Measurements from ENCODE around the gene ARHGEF17. TPM values are rescaled to one million over a fixed set of nuclear protein-coding genes. Genes with fewer than 3 reads are reported as not detected.
A peak's percentile ranks its signal among the peaks of the same experiment; 100 is the strongest.

The ARHGEF17 gene
- total and polyA plus RNA-seq, 5 donors = 34.0 to 53.8 (median 49.2) TPM

DNA sequence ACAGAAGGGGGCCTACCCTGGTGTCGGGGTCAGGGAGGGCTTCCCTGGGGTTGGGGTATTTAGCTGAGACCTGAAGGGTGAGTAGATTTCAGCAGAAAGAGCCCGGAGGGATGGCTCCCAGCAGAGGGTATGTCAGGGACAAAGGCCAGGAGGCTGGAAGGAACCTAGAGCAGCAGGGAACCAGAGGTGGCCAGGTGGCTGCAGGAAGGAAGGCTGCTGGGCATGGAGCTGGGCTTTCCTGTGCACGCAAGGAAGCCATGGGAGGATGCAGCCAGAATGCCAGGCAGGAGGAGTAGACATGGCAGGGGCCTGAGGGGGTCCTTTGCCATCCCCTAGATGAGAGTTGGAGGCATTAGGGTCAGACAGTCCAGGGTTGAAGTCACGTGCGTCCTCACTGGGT lies 40.8 kb downstream of the ARHGEF17 start:
- intact Hi-C loops (cut with DNase I) = no loop called here
- WGBS = 89% methylated on average over 5 of the region's 5 CpGs
- no peaks in the 10 kb centered on the region for H3K27me3 ChIP-seq (ENCODE audit: control insufficient read depth, insufficient read depth)
- no peak overlapping the region for H3K27ac ChIP-seq (ENCODE audit: low read length)
- H3K4me3 ChIP-seq (ENCODE audit: low read length) = no peak overlapping the region
- H3K4me1 ChIP-seq (ENCODE audit: control insufficient read depth, insufficient read depth, low read length) = no peaks in the 10 kb centered on the region
- no peak for DNase-seq
- ATAC-seq = no peak
- H3K9me3 ChIP-seq (ENCODE audit: control insufficient read depth, low read length) = no peaks in the 10 kb centered on the region

DNA sequence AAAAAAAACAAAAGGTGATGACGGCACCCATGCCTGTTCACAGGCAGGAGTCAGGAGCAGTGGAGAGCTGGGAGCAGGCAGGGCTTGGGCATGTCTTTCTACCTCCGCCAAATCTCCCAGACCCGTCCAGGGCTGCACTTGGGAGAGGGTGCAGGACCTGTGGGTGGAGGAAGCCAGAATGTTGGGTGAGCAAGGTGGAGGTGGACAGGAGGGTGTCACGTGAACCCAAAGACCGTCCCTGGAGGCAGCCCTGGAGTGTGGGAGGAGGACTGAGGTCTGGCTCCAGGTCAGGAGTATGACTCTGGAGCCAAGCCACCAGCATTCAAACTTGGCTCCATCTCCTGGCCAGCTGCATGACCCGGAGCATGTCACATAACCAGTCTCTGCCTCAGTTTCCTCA lies 41.6 kb downstream of the ARHGEF17 start:
- Histone ChIP-seq H3K27me3 (ENCODE audit: control insufficient read depth, insufficient read depth) (no peaks in the 10 kb centered on the region), H3K27ac (ENCODE audit: low read length) (no peak overlapping the region), H3K9me3 (ENCODE audit: control insufficient read depth, low read length) (no peaks in the 10 kb centered on the region), H3K4me1 (ENCODE audit: control insufficient read depth, insufficient read depth, low read length) (no peaks in the 10 kb centered on the region), H3K4me3 (ENCODE audit: low read length) (no peak overlapping the region)
- 63% methylated on average over 6 of the region's 6 CpGs for WGBS
- intact Hi-C loops (cut with DNase I) = loop anchor here in 2 of 4 donors (5.0 kb wide), 1 partner anchor 43 kb away; no protein-coding TSS in a partner anchor
- ATAC-seq (no peak), DNase-seq (no peak)

DNA sequence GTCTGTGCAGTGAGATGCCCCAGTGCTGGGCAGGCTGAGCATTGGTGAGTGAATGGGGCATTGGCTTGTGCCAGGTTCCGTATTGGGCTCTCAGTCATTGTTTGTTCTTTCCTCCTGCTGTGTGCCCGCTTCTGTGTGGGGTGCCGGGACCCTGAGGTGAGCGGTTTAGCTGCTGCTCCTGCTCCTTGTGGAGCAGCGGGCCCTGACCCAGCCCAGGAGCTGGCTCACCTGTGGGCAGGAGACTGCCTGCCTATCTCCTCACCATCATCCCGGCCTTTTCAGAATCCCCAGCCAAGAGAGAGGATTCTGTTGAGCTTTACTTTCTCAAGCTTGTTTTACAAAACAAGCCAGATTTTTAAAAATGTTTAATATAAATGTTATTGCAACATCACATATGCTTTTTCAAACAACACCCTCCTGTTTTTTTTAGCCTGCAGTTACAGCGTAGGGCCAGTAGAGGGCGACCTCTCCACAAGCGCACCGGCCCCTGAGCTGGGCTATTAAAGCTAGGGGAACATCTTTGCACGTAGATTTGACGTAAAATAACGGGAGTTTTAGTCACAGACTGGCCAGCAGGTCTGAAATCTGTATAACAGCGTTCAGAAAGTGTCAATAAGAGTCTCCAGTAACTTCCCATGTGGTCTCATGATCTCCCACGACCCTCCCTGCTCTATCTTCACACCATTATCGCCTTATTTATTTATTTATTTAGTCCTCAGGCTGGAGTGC lies 43.0 kb downstream of the ARHGEF17 start:
- Histone ChIP-seq H3K9me3 (ENCODE audit: control insufficient read depth, low read length) (no peaks in the 10 kb centered on the region), H3K27me3 (ENCODE audit: control insufficient read depth, insufficient read depth) (no peaks in the 10 kb centered on the region), H3K4me3 (ENCODE audit: low read length) (no peak overlapping the region), H3K27ac (ENCODE audit: low read length) (no peak overlapping the region), H3K4me1 (ENCODE audit: control insufficient read depth, insufficient read depth, low read length) (no peaks in the 10 kb centered on the region)
- ATAC-seq = peak; percentile 21 to 52
- WGBS = 25% methylated on average over 16 of the region's 16 CpGs
- DNase-seq = peak in 1 of 3 donors; percentile 51
- intact Hi-C loops (cut with DNase I) = loop anchor here in 2 of 4 donors (5.0 kb wide), 1 partner anchor 41 kb away; no protein-coding TSS in a partner anchor

DNA sequence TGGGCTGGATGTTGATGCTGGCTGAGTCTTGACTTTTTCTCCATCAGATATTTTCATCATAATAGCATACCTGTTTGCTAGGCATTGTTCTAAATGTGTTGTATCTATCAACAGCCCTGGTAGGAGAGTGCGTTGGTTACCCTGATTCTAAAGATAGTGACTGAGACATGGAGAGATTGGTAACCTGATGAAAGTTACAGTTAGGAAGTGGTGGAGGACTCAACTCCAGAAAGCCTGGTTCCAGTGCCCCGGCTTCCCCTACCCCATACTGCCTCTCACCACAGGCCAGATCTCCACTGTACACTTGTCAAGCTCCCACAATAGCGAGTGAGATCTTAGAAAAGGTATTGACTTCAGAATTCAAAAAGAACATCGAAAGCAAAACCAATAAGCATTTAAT lies 45.3 kb downstream of the ARHGEF17 start:
- H3K4me1 ChIP-seq (ENCODE audit: control insufficient read depth, insufficient read depth, low read length) = no peaks in the 10 kb centered on the region
- 88% methylated on average over 4 of the region's 4 CpGs for WGBS
- ATAC-seq (no peak), DNase-seq (no peak)
- intact Hi-C loops (cut with DNase I) = loop anchor here in 2 of 4 donors (5.0 kb wide), 1 partner anchor 39 kb away; no protein-coding TSS in a partner anchor
- H3K4me3 ChIP-seq (ENCODE audit: low read length) = no peak overlapping the region
- no peaks in the 10 kb centered on the region for H3K27me3 ChIP-seq (ENCODE audit: control insufficient read depth, insufficient read depth)
- no peak overlapping the region for H3K27ac ChIP-seq (ENCODE audit: low read length)
- no peaks in the 10 kb centered on the region for H3K9me3 ChIP-seq (ENCODE audit: control insufficient read depth, low read length)

GRCh38 chr11:73355109-73355508 lies 47.0 kb downstream of the ARHGEF17 start:
- H3K27me3 ChIP-seq (ENCODE audit: control insufficient read depth, insufficient read depth) = no peaks in the 10 kb centered on the region
- H3K4me1 ChIP-seq (ENCODE audit: control insufficient read depth, insufficient read depth, low read length) = no peaks in the 10 kb centered on the region
- DNase-seq (no peak), ATAC-seq (no peak)
- intact Hi-C loops (cut with DNase I) = no loop called here
- WGBS = 90% methylated on average over 4 of the region's 4 CpGs
- no peak overlapping the region for H3K27ac ChIP-seq (ENCODE audit: low read length)
- H3K4me3 ChIP-seq (ENCODE audit: low read length) = no peak overlapping the region
- H3K9me3 ChIP-seq (ENCODE audit: control insufficient read depth, low read length) = no peaks in the 10 kb centered on the region

DNA sequence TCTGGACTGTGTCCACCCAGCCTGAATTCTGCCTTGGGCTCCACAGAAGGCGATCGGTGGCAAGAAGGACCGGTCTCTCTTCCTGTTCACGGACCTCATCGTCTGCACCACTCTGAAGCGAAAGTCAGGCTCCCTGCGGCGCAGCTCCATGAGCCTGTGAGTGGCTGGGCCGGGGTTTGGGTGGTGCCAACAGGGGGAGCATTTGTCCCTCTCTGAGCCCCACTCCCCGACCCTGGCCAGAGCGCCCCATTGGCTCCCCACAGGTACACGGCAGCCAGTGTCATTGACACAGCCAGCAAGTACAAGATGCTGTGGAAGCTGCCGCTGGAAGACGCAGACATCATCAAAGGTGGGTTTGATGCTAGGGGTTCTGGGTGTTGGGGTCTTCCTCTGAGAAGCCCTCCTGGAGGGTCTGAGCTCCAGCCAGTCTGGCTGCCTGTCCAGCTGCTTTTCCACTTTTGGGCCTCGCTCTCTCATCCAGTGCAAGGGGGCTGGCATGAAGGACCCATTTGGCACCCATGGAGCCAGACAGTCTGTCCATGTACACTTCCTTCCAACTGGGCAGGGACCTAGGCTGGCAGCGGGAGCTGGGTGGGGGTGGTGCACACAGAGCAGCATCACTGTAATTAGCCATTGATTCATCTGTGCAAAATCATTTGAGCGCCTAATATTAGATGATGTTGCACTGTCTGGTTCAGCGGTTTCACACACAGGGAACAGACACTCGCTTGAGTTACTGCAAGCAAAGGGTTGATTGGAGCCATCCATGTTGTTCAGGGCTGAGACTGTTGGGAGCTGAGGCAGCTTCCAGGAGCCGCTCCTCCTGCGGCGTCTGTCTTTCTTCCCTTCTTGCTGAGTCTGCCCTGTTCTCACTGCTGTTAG lies 49.1 kb downstream of the ARHGEF17 start:
- no peak for ATAC-seq
- Histone ChIP-seq H3K4me1 (ENCODE audit: control insufficient read depth, insufficient read depth, low read length) (no peaks in the 10 kb centered on the region), H3K27me3 (ENCODE audit: control insufficient read depth, insufficient read depth) (no peaks in the 10 kb centered on the region), H3K4me3 (ENCODE audit: low read length) (no peak overlapping the region), H3K27ac (ENCODE audit: low read length) (no peak overlapping the region), H3K9me3 (ENCODE audit: control insufficient read depth, low read length) (no peaks in the 10 kb centered on the region)
- 90% methylated on average over 22 of the region's 22 CpGs for WGBS
- no peak for DNase-seq
- intact Hi-C loops (cut with DNase I) = no loop called here

- intact Hi-C loops (cut with DNase I) = no loop called here
- 75% methylated on average over 5 of the region's 5 CpGs for WGBS
- H3K27ac ChIP-seq (ENCODE audit: low read length) = no peak overlapping the region
- H3K4me1 ChIP-seq (ENCODE audit: control insufficient read depth, insufficient read depth, low read length) = no peaks in the 10 kb centered on the region
- H3K27me3 ChIP-seq (ENCODE audit: control insufficient read depth, insufficient read depth) = no peaks in the 10 kb centered on the region
- ATAC-seq (no peak), DNase-seq (no peak)
- no peaks in the 10 kb centered on the region for H3K9me3 ChIP-seq (ENCODE audit: control insufficient read depth, low read length)
- H3K4me3 ChIP-seq (ENCODE audit: low read length) = no peak overlapping the region
These were observed 50.0 kb downstream of the ARHGEF17 start for GRCh38 chr11:73358071-73358470.

GRCh38 chr11:73359341-73359740 lies 51.3 kb downstream of the ARHGEF17 start:
- intact Hi-C loops (cut with DNase I) = no loop called here
- Histone ChIP-seq H3K27ac (ENCODE audit: low read length) (no peak overlapping the region), H3K4me1 (ENCODE audit: control insufficient read depth, insufficient read depth, low read length) (no peaks in the 10 kb centered on the region), H3K27me3 (ENCODE audit: control insufficient read depth, insufficient read depth) (no peaks in the 10 kb centered on the region), H3K4me3 (ENCODE audit: low read length) (no peak overlapping the region), H3K9me3 (ENCODE audit: control insufficient read depth, low read length) (no peaks in the 10 kb centered on the region)
- DNase-seq (peak; percentile 80 to 88 (median 87)), ATAC-seq (peak; percentile 63 to 71)
- WGBS = 63% methylated on average over 11 of the region's 11 CpGs

DNA sequence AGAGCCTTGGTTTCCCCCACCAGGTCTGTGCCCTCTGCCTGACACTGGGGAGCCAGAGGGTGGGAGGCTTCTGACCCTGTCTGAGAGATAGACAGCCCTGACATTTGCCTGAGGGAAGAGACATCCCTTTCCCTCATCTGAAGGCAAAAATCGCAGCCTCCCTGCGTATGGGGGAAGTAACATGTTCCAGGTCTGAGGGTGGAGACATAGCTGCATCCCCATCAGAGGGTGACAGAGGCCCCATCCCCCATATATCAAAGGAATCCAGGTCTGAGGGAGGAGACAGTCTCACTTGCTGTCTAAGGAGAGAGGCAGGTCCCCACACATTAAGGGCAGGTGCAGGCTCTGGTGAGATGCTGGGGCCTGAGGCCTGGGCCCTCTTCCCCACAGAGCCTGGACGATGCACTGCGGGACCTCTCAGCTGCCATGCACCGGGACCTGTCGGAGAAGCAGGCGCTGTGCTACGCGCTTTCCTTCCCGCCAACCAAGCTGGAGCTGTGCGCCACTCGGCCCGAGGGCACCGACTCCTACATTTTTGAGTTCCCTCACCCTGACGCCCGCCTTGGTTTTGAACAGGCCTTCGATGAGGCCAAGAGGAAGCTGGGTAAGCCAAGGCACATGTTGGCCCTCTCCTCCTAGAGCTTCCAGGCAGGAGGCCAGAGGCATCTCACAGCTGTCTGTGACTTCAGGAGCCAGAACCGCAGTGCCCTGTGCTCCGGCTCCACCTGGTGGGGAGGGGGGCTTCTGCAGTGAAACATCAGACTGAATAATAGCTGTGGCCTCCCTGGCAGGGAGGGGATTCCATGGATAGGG lies 52.1 kb downstream of the ARHGEF17 start:
- 78% methylated on average over 19 of the region's 19 CpGs for WGBS
- H3K27ac ChIP-seq (ENCODE audit: low read length) = no peak overlapping the region
- H3K4me1 ChIP-seq (ENCODE audit: control insufficient read depth, insufficient read depth, low read length) = no peaks in the 10 kb centered on the region
- H3K4me3 ChIP-seq (ENCODE audit: low read length) = no peak overlapping the region
- DNase-seq (peak in 2 of 3 donors; percentile 66 to 68), ATAC-seq (no peak)
- no peaks in the 10 kb centered on the region for H3K9me3 ChIP-seq (ENCODE audit: control insufficient read depth, low read length)
- no peaks in the 10 kb centered on the region for H3K27me3 ChIP-seq (ENCODE audit: control insufficient read depth, insufficient read depth)
- intact Hi-C loops (cut with DNase I) = no loop called here

GRCh38 chr11:73360743-73361369 lies 52.8 kb downstream of the ARHGEF17 start:
- intact Hi-C loops (cut with DNase I) = no loop called here
- 94% methylated on average over 8 of the region's 8 CpGs for WGBS
- no peaks in the 10 kb centered on the region for H3K27me3 ChIP-seq (ENCODE audit: control insufficient read depth, insufficient read depth)
- ATAC-seq (no peak), DNase-seq (no peak)
- H3K9me3 ChIP-seq (ENCODE audit: control insufficient read depth, low read length) = no peaks in the 10 kb centered on the region
- no peak overlapping the region for H3K4me3 ChIP-seq (ENCODE audit: low read length)
- H3K27ac ChIP-seq (ENCODE audit: low read length) = no peak overlapping the region
- H3K4me1 ChIP-seq (ENCODE audit: control insufficient read depth, insufficient read depth, low read length) = no peaks in the 10 kb centered on the region
